Testis (tissue), 3 donors: ENCODE measurements around the gene PRDM2. TPM values are rescaled to one million over a fixed set of nuclear protein-coding genes. Genes with fewer than 3 reads are reported as not detected.
"Not testable (repeated sequence)": the region's sequence is repeated elsewhere in the genome, so short reads cannot be mapped to it uniquely, and the experiment has no call there.

ENCODE experiments used
- DNase-seq: peaks from one replicate; pipeline ENCODE4 v3.0.0-alpha.2; 2019
- H3K27ac ChIP-seq, 2 donors: fragments of 200-600 bp; sonication (generic); one replicate each; pipeline ENCODE4 v1.5.1; 2019
- H3K27me3 ChIP-seq: fragments of 200-600 bp; sonication (generic); one replicate; pipeline ENCODE4 v1.5.1; 2019
- H3K36me3 ChIP-seq: fragments of 200-600 bp; sonication (generic); one replicate; pipeline ENCODE4 v1.5.1; 2017; ENCODE audit warnings: low read depth; ENCODE audit errors: missing control alignments
- H3K4me1 ChIP-seq: fragments of 200-600 bp; sonication (generic); one replicate; pipeline ENCODE4 v1.5.1; 2019
- H3K4me3 ChIP-seq, 2 donors: fragments of 200-600 bp; sonication (generic); one replicate each; pipeline ENCODE4 v1.5.1; 2017 to 2019
- H3K9me3 ChIP-seq: fragments of 200-600 bp; sonication (generic); one replicate; pipeline ENCODE4 v1.5.1; 2017
- POLR2A ChIP-seq: fragments of 450-650 bp; IDR thresholded peaks from one replicate; pipeline ENCODE4 v1.6.1; 2017; ENCODE audit warnings: antibody characterized with exemption, mild to moderate bottlenecking, moderate library complexity
- WGBS, 2 donors: methylation state at CpG; one replicate each; pipeline ENCODE4 v1.1.5; 2018; 5-methylcytosine and 5-hydroxymethylcytosine counted together
- intact Hi-C: fragments of 100-400 bp; cut with DNase I; formaldehyde crosslinking; loops from one replicate; pipeline ENCODE4 v1.15.1; 2023; ENCODE audit warnings: low total_unique reads
- polyA plus RNA-seq: library from polyadenylated mRNA; stranded (reverse); fragments of 350-450 nt; fragmentation: Illumina TruSeq; extraction: RNeasy Lipid Tissue Mini Kit (QIAGEN cat#74804); gene quantifications from one replicate; pipeline ENCODE4 v1.2.3, GENCODE V29; 2014; ENCODE audit warnings: low read depth, low replicate concordance; ENCODE audit not compliant: insufficient read depth
- total RNA-seq, 2 donors: library from RNA; depleted of rRNA; stranded (reverse); fragments of >200 nt; gene quantifications; one replicate each; pipeline ENCODE4 v1.2.3, GENCODE V29; 2016
- TF ChIP-seq, protein P1 (sequence below), 3 experiments: fragments of 450-650 bp in 2 of 3; fragments of 200-600 bp in 1 of 3; sonication (generic) in 1 of 3; IDR thresholded peaks; one replicate each; pipeline ENCODE4 v1.5.1; 2016 to 2019; ENCODE audit warnings: antibody characterized with exemption in 3 of 3, mild to moderate bottlenecking in 2 of 3, moderate library complexity in 1 of 3

Gene PRDM2
- total and polyA plus RNA-seq, 3 donors from 2014 or later: 43.5 to 75.1 (median 55.5) TPM

- no peaks in the 10 kb centered on the region for H3K27me3 ChIP-seq
- H3K36me3 ChIP-seq: no peaks in the 10 kb centered on the region
- no peaks in the 10 kb centered on the region for H3K9me3 ChIP-seq
- H3K4me3 ChIP-seq: no peak overlapping the region
- no peak overlapping the region for H3K27ac ChIP-seq
- WGBS, 2 donors: 66 to 70% methylated on average over 5 of the region's 5 CpGs
- no peak for DNase-seq
- no peaks in the 10 kb centered on the region for H3K4me1 ChIP-seq
- intact Hi-C loops: no loop called here
- no peak for TF ChIP-seq POLR2A
- TF ChIP-seq, protein P1, sequence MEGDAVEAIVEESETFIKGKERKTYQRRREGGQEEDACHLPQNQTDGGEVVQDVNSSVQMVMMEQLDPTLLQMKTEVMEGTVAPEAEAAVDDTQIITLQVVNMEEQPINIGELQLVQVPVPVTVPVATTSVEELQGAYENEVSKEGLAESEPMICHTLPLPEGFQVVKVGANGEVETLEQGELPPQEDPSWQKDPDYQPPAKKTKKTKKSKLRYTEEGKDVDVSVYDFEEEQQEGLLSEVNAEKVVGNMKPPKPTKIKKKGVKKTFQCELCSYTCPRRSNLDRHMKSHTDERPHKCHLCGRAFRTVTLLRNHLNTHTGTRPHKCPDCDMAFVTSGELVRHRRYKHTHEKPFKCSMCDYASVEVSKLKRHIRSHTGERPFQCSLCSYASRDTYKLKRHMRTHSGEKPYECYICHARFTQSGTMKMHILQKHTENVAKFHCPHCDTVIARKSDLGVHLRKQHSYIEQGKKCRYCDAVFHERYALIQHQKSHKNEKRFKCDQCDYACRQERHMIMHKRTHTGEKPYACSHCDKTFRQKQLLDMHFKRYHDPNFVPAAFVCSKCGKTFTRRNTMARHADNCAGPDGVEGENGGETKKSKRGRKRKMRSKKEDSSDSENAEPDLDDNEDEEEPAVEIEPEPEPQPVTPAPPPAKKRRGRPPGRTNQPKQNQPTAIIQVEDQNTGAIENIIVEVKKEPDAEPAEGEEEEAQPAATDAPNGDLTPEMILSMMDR (IDR thresholded peaks at IDR 0.05): no peak
Observed at GRCh38 chr1:13674377-13674776, 25.6 kb upstream of the PRDM2 start.

- no peaks in the 10 kb centered on the region for H3K36me3 ChIP-seq
- no peaks in the 10 kb centered on the region for H3K9me3 ChIP-seq
- H3K4me3 ChIP-seq: no peak overlapping the region
- DNase-seq: no peak
- WGBS, 2 donors: 73 to 74% methylated on average over 3 of the region's 3 CpGs
- intact Hi-C loops: no loop called here
- TF ChIP-seq POLR2A: no peak
- TF ChIP-seq, protein P1 (IDR thresholded peaks at IDR 0.05): no peak
- H3K27me3 ChIP-seq: no peaks in the 10 kb centered on the region
- H3K27ac ChIP-seq: no peak overlapping the region
- no peaks in the 10 kb centered on the region for H3K4me1 ChIP-seq
Observed at GRCh38 chr1:13675151-13675651, 24.8 kb upstream of the PRDM2 start.

DNA sequence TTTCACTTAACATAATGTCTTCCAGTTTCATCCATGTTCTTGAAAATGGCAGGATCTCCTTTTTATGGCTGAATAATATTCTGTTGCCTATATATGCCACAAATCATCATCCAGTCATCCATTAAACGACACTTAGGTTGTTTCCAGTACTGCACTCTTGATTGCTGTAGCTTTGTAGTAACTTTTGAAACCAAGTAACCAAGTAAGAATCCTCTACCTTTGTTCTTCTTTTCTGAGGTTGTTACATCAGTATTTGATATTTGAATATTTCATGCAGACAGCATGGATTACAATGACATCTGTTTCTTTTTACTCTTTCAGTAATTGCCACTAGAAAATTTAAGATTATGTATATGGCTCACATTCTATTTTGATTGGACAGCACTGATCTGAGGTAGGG is 22.1 kb upstream of the PRDM2 start:
- TF ChIP-seq, protein P1 (IDR thresholded peaks at IDR 0.05): no peak
- TF ChIP-seq POLR2A: no peak
- Histone ChIP-seq H3K4me3 (no peak overlapping the region), H3K27ac (no peak overlapping the region), H3K27me3 (no peaks in the 10 kb centered on the region), H3K4me1 (no peaks in the 10 kb centered on the region), H3K36me3 (no peaks in the 10 kb centered on the region), H3K9me3 (no peaks in the 10 kb centered on the region)
- 61 to 65% methylated on average over 1 of the region's 1 CpG for WGBS, 2 donors
- DNase-seq: no peak
- intact Hi-C loops: no loop called here

DNA sequence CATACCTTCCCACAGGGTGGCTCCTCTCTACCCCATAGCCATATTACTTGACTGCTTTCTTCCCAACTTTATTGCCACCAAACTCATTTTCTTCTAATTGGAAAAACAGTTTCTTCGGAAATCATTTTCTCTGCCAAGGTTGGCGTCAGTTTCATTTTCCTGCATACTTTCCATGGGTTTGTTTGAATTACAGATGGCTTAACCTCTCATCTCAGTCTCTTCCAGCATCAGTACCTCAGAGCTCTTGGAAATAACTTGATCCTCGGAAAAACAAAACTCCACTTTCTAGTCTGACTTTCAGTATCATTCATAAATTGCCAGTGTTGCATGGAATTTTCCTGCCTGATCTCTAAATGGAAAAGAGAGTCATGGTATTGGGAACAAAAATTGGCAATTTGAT is 20.3 kb upstream of the PRDM2 start:
- H3K27ac ChIP-seq: no peak overlapping the region
- H3K27me3 ChIP-seq: no peaks in the 10 kb centered on the region
- intact Hi-C loops: no loop called here
- H3K36me3 ChIP-seq: no peaks in the 10 kb centered on the region
- 75 to 85% methylated on average over 3 of the region's 3 CpGs for WGBS, 2 donors
- H3K4me3 ChIP-seq: no peak overlapping the region
- no peaks in the 10 kb centered on the region for H3K4me1 ChIP-seq
- DNase-seq: no peak
- H3K9me3 ChIP-seq: no peaks in the 10 kb centered on the region
- TF ChIP-seq, protein P1 (IDR thresholded peaks at IDR 0.05): no peak
- no peak for TF ChIP-seq POLR2A

DNA sequence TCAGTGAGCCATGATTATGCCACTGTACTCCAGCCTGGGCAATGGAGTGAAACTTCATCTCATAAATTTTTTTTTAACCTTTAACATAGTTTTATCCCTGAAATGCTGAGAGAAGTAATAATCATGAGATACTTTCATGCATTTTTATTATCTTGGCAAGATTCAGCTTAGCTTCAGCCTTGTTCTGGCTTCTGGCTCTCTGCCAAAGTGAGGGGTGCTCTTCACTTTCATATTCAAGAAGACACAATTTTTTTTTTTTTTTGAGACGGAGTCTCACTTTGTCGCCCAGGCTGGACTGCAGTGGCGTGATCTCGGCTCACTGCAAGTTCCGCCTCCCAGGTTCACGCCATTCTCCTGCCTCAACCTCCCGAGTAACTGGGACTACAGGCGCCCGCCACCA is 19.4 kb upstream of the PRDM2 start:
- H3K36me3 ChIP-seq, H3K4me3 ChIP-seq, H3K4me1 ChIP-seq, H3K9me3 ChIP-seq, intact Hi-C loops, DNase-seq, H3K27me3 ChIP-seq, H3K27ac ChIP-seq: not testable (repeated sequence)
- 60 to 69% methylated on average over 9 of the region's 9 CpGs for WGBS, 2 donors
